ENCODE results near the gene ASCL3.

DNA sequence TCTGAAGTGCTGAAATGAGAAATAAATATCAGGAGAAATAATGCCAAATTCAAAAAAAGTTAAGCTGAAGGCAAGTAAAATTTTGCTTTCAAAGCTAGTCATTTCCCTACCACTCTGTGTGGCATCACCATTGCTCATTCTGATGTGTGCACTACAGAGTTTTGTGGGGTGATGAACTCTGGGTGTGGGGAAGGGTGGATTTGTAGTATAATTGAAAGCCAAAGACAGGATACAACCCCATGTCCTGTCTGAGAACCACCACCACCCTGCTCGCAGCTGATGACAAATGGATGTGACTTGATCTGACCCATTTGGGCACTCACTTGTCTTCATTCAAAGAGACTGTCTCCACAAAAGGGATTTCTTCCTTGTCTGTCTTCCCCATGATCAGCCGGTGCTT lies 40.7 kb upstream of the ASCL3 start:
- TF ChIP-seq PAX5 (IDR thresholded peaks at IDR 0.05; ENCODE audit: insufficient read depth, low read length, severe bottlenecking) = no peak
- TF ChIP-seq POLR2AphosphoS5 (IDR thresholded peaks at IDR 0.05; ENCODE audit: low read depth, low read length) = no peak
- no peak for TF ChIP-seq POLR2A (IDR thresholded peaks at IDR 0.05; ENCODE audit: low read depth, low read length)
- TF ChIP-seq POU2F2 (IDR thresholded peaks at IDR 0.05; ENCODE audit: low read depth, low read length) = no peak

Measured in GM12891 (cell line).